GM21447 (cell line): ENCODE data around the gene TSFM.

ENCODE experiments used
- ATAC-seq: cut with Tn5 transposase; IDR thresholded peaks from one replicate; pipeline ENCODE4 v1.9.1; 2021; ENCODE audit not compliant: unreplicated experiment

TSFM gene

GRCh38 chr12:57832966-57833365 is 50.4 kb downstream of the TSFM start:
- ATAC-seq, result no peak

- ATAC-seq, result no peak
Measured at GRCh38 chr12:57833672-57834071, 51.1 kb downstream of the TSFM start.

GRCh38 chr12:57834086-57834876 is 51.7 kb downstream of the TSFM start:
- ATAC-seq, result no peak

GRCh38 chr12:57835366-57836288 is 53.0 kb downstream of the TSFM start:
- ATAC-seq, result no peak

- ATAC-seq, result peak; percentile 59
Measured at GRCh38 chr12:57836442-57837375, 54.1 kb downstream of the TSFM start.

GRCh38 chr12:57837864-57838562 is 55.4 kb downstream of the TSFM start:
- no peak for ATAC-seq

GRCh38 chr12:57838594-57839302 is 56.2 kb downstream of the TSFM start:
- ATAC-seq, result peak; percentile 22

GRCh38 chr12:57839996-57840395 is 57.4 kb downstream of the TSFM start:
- no peak for ATAC-seq

GRCh38 chr12:57840726-57841125 is 58.1 kb downstream of the TSFM start:
- ATAC-seq, result no peak

GRCh38 chr12:57841445-57841844 is 58.9 kb downstream of the TSFM start:
- ATAC-seq, result no peak

- ATAC-seq, result no peak
Measured at GRCh38 chr12:57842342-57843294, 60.0 kb downstream of the TSFM start.

- peak; percentile 5 for ATAC-seq
Measured at GRCh38 chr12:57844709-57845477, 62.3 kb downstream of the TSFM start.

- peak; percentile 29 for ATAC-seq
Measured at GRCh38 chr12:57845478-57846284, 63.1 kb downstream of the TSFM start.

GRCh38 chr12:57846285-57846576 is 63.6 kb downstream of the TSFM start:
- ATAC-seq, result peak; percentile 12

- peak; percentile 43 for ATAC-seq
Measured at GRCh38 chr12:57846577-57847319, 64.2 kb downstream of the TSFM start, which contains the start of gene CTDSP2. Gene CTDSP2, minus strand, starts transcription at chr12:57846729. Its CDS starts 294 bp downstream, at chr12:57846435.
